GM04504 (cell line): ENCODE measurements around the gene SLC25A17.
"Not testable (repeated sequence)": the region's sequence is repeated elsewhere in the genome, so short reads cannot be mapped to it uniquely, and the experiment has no call there.

Experiments used
- DNase-seq: peaks from one replicate; pipeline ENCODE4 v3.0.0-alpha.2; 2012; ENCODE audit warnings: low read depth

The SLC25A17 gene

DNA sequence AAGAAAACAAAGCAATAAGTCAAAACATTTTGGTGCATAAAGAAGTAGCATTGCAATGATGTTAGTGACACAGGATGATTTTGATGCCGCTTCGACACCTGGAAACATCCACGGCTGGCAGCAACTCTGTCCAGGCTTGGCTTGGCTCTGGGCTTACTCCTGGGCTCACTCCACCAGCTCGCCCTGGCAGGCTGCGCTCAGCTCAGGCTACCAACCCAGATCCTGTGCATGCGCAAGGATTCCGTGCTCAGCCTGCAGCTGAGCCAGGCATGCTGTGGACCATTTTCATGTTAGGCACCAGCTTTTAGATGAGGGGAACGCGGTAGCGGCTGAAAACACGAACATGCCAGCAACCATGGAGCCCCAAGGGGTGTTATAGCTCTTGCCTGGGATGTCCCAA is 66.0 kb downstream of the SLC25A17 start:
- no peak for DNase-seq

DNA sequence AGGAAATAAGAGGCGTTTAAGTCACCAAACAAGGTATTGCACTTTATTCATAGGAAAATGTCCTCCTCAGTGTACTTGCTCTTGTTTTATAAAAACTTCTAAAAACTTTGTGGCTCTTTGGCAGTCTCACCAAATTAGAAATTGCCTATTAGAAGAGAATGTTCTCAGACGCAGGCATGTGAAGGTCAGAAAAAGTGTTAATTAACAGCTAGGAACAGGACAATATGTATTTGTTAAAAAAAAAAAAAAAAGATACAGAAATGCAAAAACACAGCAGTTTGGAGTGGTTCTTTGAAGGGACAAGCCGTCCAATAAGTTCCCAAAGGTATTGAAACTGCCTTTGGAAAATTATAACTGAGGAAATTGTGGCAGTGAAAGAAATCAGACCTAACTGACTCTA is 67.9 kb downstream of the SLC25A17 start:
- no peak for DNase-seq

DNA sequence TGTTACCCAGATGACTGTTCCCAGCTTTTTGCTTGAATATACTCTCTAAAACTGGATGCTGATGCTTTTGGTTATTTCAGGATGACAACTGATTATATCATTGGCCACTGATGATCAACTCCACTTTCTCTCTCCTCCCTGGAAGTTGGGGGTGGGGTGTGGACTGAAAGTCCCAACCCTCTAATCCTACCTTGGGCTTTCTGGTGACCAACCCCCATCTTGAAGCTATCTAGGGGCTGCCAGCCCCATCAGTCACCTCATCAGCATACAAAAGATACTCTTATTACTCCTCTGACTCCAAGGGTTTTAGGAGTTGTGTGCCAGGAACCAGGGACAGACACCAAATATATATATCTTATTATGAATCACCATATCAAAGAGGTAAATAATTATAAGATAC is 69.3 kb downstream of the SLC25A17 start:
- DNase-seq, result no peak

DNA sequence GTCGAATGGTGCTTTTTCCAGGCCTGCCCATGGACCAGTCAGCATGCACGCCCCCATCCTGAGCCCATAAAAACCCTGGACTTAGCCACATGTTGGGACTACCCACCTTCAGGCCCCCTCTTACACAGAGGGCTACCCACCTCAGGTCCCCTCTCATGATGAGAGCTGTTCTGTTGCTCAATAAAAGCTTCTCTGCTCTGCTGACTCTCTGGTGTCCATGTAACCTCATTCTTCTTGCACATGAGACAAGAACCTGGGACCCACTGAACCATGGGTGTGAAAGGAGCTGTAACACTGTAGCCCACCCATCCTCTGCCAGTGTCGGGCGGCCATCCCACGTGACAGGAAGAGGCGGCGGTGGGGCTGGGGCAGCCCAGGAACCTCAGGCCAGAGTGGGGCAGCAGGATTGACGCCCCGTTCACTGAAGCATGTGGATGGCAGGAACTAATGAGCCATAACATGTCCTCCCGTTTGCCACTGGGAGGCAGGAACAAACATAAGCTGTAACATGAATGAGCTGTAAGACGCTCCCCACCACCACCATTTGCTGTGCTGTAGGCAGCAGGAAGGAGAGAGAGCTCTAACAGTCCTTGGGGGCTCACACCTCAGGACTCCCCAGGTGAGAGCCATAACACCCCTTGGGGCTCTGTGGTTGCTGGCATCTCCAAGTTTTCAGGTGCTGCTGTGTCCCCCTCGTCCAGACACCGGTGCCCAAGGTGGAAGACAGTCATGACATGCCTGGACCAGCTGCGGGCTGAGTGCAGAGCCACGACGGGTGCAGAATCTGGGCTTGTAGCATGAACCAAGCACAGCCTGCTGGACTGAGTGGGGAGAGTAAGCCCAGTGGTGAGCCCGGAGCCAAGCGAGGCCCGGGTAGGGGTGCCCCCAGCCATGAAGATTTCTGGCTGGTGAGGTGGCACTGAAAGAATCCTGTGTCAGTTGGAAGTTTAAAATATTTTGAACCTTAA is 70.5 kb downstream of the SLC25A17 start:
- DNase-seq, result no peak

DNA sequence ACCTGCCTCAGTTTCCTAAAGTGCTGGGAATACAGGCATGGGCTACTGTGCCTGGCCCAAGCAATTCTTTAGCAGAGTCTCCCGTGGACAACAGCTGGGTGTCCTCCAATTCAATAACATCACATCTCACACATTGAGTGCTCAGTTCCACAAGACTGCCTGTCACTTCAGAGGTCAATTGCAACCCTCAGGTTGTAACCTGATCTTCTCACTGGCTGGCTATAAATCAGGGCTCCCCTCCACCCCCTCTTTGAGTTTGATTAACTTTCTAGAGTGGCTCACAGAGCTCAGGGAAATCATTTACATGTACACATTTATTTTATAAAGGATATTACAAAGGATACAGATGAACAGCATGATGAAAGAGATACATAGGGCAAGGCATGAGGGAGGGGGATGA is 71.8 kb downstream of the SLC25A17 start:
- no peak for DNase-seq

DNA sequence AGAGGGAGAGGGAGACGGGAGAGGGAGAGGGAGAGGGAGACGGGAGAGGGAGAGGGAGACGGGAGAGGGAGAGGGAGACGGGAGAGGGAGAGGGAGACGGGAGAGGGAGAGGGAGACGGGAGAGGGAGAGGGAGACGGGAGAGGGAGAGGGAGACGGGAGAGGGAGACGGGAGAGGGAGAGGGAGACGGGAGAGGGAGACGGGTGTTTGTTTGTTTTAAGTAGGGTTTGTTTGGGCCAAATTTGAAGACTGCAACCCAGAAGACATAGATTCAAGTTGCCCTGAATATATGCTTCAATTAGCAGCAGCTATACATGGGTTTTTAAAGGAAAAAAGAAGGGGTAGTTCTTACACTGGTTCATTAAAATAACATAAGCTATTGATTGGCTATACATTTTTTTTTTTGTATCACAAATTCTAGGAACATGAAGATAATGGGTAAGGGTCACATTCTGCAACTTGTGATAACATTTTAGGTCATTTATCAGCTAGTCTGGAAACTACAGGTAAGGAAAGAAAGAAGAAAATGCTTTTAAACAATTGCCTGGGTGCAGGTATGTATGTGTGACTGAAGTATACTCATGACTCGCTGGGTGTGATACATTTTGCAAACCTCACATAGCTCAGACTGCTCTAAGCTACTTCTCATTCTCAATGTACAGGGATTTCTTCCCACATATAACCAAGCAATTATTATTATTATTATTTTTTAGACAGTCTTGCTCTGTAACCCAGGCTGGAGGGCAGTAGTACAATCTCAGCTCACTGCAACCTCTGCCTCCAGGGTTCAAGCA is 72.5 kb downstream of the SLC25A17 start:
- no peak for DNase-seq

DNA sequence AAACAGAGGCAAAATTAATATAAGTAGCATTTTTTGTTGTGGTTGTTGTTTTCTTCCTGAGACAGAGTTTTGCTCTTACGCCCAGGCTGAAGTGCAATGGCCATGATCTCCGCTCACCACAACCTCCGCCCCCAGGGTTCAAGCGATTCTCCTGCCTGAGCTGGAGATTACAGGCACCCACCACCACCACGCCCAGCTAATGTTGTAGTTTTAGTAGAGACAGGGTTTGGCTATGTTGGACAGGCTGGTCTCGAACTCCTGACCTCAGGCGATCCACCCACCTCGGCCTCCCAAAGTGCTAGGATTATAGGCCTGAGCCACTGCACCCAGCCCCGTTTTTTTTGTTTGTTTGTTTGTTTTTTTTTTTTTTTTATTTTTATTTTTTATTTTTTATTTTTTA is 75.4 kb downstream of the SLC25A17 start:
- no peak for DNase-seq

DNA sequence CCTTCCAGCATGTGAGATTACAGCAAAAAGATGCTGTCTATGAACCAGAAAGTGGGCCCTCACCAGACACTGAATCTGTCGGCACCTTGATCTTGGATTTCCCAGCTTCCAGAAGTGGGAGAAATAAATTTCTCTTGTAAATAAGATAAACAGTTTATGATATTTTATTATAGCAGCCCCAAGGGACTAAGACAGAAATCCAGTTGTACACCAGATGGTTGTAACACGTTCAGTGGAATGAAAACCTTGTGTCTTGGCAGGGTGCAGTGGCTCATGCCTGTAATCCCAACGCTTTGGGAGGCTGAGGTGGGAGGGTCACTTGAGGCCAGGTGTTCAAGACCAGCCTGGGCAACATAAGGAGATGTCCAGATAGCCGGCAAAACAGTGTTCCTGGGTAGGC is 78.0 kb downstream of the SLC25A17 start:
- no peak for DNase-seq

DNA sequence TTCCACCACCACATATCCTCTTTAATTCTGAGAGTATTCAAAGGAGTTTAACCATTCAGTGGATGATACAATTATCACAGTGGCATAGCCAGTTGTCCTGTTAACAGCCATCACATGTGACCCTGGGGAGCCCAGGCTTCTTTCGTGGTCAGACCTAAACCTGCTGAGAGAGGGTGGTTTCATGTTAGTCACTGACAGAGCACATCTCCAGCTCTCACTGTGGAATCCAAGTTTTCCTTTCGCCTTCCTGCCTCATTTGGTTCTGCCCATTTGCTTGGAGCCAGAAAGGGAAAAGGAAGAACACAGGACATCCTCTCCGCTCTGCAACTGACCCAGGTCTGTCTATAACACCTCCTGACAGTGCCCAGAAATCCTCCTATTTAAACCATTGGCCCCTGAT is 79.4 kb downstream of the SLC25A17 start:
- DNase-seq, result no peak

DNA sequence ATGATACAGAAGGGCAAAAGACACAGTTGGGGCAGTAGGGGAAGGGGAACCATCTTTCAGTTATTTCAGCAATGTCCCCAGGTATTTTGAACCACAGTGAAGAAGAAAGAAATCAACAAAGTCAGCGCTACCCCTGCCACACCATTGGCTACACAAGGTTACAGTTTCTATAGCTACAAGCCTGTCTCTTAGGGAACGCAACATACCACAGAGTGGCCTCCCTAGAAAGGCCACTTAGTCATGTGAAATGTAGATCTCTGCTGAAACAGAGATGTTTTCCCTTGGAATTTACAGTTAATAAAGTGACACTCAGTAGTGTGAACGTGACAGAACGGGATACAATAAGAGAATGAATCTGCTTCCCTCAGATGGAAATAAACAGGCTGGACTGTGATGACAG is 85.2 kb downstream of the SLC25A17 start:
- no peak for DNase-seq

DNA sequence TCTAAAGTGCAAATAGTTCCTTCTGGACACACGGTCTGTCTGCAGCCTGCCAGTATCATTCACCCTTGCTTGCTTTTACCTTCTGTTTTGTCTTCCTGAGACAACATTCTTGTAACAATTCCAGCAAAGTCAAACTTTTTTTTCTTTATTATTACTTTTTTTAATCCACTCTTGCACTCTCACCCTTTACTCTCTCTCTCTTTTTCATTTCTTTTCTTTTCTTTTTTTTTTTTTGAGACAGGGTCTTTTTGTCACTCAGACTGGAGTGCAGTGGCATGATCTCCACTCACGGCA is 86.2 kb downstream of the SLC25A17 start:
- no peak for DNase-seq

DNA sequence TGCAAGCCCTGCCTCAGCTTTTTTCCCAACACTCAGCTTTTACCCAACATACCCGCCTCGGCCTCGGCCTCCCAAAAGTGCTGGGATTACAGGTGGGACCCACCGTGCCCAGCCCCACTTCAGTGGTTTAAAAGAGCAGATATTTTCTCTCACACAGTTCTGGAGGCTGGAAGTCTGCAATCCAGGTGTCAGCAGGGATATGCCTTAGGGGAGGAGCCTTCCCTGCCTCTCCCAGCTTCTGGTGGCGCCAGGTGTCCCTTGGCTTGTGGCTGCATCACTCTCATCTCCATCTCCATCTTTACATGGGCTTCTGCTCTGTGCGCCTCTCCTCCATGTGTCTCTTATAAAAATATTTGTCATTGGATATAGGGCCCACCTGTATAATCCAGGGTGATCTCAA is 89.9 kb downstream of the SLC25A17 start:
- no peak for DNase-seq

DNA sequence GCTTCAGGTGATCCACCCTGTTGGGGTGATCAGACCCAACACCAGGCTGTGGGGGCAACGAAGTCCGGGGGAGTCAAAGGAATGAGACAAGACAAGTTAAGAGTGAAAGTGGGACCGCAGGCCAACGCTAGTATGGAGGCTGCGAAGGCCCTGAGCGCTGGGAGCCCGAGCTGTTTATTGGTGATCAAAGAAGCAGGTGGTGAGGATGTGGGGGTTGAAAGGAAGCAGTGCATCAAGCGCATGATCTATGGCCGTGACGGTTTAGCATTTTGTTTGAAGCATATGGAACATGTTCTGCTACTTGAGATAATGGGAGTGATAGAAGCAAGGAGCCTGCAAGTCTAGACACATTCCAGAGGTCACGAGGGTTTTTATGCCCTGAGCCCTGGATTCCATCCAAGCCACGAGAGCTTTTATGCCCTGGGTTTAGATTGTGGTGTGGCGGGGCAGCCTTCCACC is 90.4 kb downstream of the SLC25A17 start:
- no peak for DNase-seq

DNA sequence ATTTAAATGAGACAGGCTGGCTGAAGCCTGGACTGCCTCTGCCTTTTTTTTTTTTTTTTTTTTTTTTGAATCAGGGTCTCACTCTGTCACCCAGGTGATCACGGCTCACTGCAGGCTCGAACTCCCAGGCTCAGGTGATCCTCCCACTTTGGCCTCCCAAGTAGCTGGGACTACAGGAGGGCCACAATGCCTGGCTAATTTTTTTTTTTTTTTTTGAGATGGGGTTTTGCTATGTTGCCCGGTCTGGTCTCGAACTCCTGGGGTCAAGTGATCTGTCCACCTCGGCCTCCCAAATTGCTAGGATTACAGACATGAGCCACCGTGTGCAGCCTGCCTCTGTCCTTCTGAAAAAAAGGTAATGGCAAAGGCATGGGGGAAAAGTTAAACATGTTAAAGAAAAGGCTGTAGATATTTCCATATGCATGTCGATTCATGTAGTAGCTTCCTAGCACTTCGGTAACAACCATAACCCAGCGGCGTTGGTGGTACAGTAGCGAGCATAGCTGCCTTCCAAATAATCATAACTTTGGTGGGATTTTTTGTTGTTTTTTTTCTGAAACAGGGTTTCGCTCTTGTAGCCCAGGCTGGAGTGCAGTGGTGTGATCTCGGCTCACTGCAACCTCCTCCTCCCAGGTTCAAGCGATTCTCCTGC is 91.1 kb downstream of the SLC25A17 start:
- DNase-seq, result no peak

DNA sequence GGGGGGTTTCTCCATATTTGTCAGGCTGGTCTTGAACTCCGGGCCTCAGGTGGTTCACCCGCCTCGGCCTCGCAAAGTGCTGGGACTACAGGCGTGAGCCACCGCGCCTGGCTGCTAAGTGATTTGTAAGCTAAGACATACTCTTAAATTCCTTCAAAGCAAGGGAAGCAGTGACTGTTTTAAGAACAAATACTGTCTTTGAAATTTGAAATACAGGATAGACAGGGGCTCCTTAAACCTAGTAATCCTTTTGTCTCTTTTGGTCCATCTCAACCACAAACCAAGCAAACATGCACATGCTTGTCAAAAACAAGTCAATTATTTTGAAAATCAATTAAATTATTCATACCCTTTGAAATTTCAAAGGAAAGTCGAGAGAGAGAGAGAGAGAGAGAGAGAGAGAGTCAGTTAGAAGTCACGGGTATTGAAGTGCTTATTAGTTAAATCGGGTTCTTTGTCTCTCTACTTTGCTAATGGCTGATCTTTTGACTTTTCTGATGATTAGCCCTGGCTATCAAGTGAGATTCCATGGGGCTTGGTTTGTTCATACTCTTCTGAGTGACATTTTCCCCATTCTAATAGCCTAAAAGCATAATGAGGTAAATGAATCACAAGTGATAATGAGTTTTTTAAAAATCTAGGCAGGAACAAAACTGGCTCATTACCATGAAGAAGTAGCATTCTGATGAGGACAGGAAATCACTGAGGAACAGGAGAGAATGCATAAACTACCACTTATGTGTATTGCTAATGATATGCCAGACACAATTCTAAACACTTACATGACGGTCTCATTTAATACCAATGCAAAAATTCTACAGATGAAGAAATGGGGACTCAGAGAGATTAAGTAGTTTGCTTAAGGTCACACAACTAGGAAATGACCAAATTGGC is 91.8 kb downstream of the SLC25A17 start:
- DNase-seq, result no peak

DNA sequence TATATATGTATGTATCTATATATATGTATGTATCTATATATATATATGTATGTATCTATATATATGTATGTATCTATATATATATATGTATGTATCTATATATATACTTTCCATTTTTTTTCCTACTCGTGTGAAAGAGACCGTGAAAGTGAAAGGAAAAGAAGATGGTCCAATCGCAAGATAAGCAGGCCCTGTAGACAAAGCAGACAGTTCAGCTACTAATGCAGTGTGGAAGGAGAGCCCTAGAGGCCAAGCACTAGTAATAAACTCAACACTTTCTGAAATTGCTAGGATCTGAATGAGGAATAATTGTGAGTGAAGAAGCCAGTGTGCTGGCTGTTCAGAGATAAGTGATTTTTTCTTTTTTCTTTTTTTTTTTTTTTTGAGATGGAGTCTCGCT is 92.6 kb downstream of the SLC25A17 start:
- no peak for DNase-seq

DNA sequence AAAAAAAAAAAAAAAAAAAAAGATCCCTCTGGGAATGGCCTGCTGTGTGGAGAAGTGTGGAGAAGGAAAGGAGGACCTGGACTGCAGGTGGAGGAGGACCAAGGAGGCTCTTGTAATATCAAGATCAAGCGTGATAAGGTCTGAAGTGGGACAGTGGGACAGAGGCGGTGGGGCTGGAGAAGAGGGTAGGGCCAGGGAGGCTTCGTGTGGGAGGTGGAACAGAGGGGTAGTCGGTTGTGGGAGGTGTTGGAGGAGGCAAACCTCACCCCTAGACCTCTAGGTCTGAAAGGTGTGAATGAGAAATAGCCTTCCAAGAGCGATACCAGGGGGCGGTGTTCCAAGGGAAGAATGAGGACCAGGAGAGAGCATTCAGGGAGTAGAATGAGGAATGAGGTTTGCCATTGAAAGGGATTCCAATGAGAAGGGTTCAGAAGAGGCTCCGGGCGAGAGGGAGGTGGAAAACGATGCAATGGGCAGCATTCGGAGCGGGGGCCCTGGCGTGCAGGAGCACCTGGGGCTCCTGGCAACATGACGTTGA is 95.7 kb downstream of the SLC25A17 start:
- no peak for DNase-seq

DNA sequence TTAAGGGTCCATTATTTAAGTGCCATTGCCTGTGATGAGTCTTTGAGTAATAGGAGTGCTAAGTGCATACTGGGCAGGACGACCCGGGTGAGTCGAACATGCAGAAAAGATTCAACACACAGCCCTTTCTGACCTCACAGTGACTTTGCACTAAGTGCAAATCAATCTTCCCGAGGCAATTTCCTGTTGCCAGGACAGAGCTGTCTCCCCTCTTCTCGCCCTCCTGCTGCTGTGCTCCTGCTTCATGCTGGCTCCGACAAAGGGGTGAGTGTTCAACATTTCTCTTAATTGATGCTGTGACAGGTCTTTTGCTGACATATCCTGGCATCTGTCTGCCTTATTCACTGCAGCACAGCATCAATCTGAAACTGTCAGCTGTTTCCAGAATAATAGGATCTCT is 97.9 kb downstream of the SLC25A17 start:
- no peak for DNase-seq

DNA sequence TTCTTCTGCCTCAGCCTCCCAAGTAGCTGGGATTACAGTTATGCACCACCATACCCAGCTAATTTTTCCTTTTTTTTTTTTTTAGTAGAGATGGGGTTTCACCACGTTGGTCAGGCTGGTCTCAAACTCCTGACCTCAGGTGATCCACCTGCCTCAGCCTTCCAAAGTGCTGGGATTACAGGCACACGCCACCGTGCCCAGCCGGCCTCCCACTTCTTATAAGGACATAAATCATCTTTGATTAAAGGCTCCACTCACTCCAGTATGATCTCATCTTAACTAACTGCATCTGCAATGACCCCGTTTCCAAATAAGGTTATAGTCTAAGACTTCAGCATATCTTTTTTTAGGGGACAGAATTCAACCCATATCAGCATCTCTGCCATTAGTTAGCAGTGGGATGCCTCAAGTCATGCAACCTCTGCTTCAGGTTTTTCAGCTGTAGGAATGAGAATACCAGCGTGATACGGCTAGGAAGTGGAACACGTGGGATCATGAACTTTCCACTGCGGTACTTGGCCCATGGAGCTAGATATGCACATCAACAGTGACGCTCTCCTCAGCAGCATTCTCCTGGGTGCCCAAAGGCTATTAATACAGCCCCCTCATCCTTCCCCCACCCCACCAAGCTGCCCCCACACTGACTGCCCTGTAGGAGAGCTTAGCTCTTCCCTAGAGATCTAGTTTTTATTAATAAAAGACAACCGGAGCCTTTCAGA is 98.4 kb downstream of the SLC25A17 start:
- DNase-seq, result no peak

DNA sequence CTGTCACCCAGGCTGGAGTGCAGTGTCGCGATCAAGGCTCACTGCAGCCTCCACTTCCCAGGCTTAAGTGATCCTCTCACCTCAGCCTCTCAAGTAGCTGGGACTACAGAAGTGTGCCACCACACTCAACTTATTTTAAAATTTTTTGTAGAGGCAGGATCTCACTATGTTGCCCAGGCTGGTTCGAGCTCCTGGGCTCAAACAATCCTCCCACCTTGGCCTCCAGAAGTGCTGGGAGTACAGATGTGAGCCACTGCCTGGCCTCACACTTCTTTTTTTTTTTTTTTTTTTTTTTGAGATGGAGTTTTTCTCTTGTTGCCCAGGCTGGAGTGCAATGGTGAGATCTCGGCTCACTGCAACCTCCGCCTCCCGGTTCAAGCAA is 99.0 kb downstream of the SLC25A17 start:
- not testable (repeated sequence) for DNase-seq
